ENCODE results near the gene SDC3.
"Not testable (repeated sequence)": the region's sequence is repeated elsewhere in the genome, so short reads cannot be mapped to it uniquely, and the experiment has no call there.

SDC3 gene, protein sequence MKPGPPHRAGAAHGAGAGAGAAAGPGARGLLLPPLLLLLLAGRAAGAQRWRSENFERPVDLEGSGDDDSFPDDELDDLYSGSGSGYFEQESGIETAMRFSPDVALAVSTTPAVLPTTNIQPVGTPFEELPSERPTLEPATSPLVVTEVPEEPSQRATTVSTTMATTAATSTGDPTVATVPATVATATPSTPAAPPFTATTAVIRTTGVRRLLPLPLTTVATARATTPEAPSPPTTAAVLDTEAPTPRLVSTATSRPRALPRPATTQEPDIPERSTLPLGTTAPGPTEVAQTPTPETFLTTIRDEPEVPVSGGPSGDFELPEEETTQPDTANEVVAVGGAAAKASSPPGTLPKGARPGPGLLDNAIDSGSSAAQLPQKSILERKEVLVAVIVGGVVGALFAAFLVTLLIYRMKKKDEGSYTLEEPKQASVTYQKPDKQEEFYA

DNA sequence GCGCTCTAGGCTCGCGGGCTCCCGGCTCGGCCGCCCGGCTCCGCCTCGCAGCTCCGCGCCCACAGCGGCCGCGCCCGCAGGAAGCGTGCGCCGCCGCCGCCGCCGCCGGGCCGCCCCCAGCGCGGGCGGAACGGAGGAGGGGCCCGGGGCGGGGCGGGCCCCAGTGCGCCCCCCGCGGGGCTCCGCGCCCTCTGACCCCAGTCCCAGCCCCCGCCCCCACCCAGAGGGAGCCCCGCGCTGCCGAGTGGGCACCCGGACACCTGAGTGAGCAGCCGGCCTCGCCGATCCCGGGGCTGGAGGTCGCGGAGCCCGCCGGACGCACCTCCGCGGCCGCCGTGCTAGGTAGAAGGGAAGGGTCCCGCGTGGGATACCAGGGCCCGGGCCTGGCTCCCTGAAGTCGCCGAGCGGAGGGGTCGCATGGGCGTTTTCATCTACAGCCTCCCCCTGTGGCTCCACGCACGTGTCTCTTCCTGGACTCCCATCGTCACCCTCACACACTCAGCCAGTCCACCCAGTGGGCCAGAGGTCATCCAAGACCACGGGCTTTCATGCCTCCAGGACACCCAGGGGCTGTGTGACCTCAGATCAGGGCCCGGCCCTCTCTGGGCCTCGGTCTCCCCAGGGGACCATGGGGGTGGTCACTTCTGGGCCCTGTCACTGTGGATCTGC lies at the start of gene SDC3:
Gene SDC3 (minus strand): TSS at position 63 of the 669 bp plus-strand sequence. CDS start 172 bp downstream, outside the sequence.
- peak in 1 of 2 experiments; percentile 86 for DNase-seq

DNA sequence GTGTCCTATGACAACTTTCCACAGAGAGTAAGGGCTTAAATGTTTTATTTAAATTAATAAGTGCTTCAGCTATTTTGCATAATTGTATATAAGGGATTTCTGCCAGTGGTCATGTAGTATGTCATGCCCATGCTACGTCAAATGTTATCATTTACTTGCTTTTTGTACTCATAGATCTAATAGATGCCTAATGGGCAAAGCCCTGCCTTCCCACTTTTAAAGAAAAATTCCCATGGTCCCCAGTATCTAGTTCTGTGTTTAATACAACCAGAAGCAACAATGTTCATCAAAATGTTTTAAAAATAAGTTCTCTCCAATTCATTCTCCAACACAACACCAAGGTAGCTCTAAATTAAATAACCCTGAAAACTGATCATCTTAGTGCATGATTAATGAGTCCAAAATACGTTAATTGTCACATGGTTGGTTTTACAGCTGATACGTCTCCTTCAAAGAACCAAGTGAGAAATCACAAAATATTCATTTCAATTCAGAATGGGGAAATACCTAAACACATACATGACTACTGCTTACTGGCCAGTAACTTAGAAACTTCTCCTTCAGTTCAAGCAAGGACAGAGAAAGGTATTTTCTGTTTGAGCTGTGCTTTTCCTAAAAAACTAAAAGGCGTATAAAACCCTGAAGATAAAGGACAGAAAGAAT lies 49.1 kb upstream of the SDC3 start:
- no peak for DNase-seq

DNA sequence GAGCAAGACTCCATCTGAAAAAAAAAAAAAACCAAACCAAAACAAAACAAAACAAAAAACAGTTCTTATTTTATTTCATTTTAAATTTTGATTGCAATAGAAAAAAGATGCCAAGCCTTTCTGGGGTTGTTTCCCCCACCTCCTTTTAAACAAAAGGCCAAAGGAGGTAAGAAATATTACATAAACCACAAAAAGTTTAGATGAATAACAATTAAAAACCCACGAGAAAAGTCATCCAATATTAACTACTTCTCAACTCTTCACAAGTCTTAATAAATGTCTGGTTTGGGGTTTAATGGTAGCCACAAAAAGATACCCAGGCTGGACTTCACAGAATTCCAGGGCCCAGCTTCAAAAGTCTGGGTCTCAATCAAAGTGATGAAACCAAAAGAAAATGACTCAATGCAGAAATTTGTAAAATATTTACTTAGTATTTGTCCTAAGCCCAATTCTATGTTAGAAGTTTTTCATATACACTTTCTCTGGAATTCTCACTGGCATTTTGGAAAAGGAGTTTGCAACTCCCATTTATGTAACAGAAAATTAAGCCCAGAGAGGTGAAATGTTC lies 47.0 kb upstream of the SDC3 start:
- no peak for DNase-seq

DNA sequence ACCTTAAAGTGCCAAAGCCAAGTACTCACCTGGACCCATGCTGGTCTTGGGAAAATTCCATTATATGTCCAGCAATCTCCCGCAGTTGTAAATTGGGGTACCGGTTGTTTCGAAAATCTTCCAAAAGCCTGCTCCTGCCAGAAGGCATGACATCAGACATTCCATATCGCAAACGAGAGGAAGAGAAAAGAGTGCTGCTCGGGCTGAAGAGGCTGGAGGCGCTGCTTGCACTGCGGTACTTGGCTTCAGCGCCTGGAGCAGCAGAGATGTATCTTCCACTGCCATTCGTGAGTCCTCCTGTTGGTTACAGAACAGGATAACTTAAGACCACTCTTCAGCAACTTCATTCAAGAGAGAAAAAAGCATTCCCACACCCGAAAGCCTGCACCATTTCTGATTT lies 45.1 kb upstream of the SDC3 start:
- no peak for DNase-seq

DNA sequence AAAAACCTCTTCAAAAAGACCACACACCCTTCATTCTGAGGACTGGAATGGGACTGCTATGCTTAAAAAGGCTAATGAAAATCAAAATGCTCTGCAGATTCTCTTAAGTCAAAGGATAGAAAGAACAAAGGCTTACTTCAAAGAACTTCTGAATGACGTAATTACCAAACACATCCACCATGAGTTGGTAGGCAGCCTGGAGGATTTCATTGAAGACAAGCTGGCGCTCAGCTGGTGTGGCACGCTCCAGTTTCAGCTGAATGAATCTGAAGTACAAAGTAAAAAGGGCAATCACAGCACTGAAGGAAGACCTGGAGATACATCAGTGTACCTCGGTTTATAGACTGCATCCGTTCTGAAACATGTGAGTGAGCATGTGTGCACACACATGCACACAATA lies 43.5 kb upstream of the SDC3 start:
- DNase-seq: no peak

DNA sequence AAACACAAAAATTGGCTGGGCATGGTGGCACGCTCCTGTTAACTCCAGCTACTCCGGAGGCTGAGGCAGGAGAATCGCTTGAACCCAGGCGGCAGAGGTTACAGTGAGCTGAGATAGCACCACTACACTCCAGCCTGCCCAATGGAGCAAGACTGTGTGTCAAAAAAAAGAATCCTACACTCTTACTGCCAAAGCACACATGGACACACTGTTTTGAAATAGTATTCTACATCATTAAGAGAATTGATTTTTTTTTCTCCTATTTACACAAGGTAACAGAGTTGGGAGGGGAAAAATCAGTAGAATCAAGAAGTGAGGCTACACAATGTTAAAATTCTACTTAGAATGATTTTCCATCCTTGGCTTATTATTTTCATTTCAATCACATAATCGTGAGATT lies 42.1 kb upstream of the SDC3 start:
- no peak for DNase-seq

DNA sequence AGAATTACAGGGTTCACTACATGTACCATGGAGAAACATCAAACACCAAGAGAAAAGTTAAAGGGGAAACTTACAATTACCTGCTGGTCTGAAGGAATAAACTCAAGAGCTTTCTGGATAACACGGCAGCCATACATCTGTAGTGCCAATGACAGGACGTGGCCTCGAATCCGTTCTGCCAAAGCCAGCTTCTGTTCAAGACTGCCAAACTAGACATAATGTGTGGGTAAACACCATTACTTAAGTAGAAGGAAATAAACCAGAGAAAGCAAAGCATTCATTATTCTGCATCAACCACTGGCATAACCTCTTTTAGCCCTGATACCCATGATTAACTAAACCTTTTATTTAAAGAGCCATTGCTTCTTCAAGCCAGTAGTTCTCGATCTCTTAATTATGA lies 41.5 kb upstream of the SDC3 start:
- DNase-seq: no peak

DNA sequence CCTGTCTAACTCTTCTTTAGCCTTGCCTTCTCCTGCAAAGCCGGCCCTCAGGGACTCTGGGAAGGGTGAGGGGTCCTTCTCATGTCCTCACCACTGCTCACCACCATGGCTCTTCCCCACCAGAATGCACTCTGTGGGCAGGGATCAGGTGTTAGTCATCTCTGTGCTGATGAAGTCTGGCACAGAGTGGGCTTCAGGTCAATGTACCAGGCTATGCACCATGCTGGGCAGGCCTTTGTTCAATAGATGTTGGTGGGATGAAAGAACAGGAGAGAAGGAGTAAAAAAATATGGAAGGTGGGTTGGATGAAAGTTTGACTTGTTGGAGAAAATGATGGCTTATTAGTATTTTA lies 40.9 kb upstream of the SDC3 start:
- not testable (repeated sequence) for DNase-seq

DNA sequence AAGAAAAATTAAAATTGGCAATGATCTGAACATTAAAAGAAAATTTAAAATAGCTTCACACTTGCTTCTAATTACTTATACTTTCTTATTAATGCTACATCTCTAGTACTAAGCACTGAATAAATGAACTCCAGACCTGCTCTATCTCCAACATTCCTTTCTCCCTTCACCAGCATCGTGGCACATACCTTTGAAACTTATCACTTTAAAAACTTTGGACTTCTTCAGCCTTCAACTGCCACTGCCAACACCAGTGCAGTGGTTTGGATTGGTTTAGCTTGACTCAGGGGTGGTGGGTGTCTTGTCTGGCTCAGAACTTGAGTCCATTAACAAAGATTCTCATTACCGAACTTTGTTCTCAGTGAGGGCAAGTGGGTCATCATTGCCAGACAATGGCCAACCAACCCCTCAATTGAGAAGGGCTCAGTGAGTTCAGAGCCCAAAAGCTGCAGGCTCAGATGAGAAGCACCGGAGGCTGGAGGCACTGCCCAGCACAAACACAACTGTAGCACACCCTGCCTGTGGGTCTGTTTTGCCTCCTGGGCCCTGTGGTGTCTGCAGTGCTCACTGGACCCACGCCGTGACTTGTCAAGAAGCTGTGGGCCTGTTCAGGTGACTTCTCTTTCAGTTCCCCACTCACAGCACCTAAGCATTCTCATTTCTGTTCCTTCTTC lies 40.4 kb upstream of the SDC3 start:
- DNase-seq: not testable (repeated sequence)

DNA sequence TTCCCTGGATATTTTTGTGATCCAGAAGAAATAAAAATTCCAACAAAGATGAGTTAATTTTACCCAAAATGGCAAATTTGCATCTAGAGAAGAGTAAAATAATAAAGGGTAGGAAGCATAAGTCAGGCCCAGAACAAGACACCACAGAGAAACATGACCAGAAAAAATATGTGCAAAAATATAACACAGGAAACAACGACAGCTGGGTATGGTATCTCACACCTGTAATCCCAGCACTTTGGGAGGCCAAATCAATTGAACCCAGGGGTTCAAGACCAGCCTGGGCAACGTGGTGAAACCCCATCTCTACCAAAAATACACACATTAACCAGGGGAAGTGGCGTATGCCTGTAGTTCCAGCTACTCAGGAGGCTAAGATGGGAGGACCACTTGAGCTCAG lies 39.7 kb upstream of the SDC3 start:
- no peak for DNase-seq

DNA sequence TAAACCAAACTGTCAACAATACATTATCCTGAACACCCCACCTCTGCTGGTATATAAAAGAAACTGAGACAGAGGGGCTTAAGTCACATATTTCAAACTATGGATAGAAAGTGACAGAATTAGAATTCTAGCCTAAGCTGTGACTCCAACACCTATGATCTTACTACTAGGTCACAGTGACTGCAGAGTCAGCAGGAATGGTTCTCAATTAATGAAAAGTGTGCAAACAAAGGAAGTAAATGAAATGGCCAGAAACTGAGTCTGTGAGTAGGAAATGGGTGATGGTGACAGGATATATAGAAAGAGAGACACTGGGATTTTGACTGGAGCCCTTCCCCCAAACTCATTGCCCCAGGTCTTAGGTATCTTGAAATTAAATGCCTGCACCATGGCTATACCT lies 38.7 kb upstream of the SDC3 start:
- no peak for DNase-seq

DNA sequence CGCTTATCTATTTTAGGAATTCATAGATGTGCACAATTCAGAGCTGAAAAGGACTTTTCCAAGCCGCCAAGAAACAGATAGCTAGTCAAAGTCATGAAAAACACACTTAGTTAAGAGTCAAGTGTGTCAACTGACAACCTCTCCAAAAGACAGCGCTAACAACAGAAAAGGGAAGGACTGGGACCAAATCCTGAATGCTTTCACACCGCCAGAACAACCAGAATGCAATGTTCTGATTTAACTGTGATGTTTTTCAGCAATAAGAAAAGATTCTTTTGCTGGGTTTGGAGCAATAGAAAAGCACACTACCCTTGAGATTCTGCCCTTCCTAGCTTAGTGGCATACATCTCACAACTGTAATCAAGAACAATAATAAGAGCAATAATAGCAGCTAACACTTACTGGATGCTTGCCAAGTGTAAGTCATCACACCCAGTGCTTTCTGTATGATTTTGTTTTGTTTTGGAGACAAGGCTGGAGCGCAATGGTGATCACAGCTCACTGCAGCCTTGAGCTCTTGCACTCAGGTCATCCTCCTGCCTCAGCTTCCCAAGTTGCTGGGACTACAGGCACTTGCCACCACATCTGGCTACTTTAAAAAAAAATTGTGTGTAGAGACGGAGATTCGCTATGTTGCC lies 33.9 kb upstream of the SDC3 start:
- no peak for DNase-seq

DNA sequence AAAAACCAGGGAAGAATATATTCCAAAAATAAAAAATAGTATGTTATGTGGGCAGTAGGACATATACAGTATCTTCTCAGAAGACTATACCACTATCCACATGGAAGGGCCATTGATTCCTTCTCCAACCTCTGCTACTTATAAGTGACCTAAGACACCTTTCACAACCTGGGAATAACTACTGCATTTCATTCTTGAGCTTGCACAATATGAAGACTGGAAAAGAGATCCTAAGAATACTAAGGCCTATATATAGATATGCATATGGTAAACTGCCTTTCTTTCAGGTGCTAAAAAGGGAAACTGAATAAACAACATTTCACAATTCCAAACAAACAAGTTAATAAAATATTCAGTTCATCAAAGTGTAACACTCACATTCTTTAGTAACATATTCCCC lies 32.0 kb upstream of the SDC3 start:
- DNase-seq: no peak

DNA sequence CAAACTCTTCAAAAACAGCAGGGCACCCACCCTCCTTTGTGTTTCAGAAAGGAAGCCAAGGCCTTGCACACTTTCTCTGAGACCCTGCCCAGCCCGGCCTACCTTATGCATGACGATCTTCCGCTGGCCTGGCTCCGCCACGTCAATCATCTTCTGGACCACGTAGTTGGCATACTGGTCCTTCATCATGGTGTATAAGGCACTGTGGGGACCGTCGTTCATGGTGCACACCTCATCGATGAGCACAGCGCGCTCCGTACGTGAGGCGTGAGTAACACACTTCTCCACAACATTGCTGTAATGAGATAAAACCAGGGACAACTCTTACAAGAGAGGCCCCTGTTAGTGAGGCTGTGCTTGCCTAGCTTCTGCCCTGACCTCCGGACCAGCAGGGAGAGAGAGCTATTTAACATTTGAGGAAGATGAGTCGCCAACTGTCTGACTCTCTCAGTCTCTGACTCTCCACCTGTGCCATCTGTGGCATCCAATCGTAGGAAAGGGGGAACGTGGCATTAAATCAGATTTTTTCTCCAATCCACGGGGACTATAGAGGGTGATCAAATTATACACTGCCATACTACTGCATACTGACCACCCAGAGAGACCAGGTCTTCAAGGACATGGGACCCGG lies 28.1 kb upstream of the SDC3 start:
- DNase-seq: no peak

DNA sequence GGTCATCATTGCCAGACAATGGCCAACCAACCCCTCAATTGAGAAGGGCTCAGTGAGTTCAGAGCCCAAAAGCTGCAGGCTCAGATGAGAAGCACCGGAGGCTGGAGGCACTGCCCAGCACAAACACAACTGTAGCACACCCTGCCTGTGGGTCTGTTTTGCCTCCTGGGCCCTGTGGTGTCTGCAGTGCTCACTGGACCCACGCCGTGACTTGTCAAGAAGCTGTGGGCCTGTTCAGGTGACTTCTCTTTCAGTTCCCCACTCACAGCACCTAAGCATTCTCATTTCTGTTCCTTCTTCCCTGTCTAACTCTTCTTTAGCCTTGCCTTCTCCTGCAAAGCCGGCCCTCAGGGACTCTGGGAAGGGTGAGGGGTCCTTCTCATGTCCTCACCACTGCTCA lies 27.2 kb upstream of the SDC3 start:
- DNase-seq: not testable (repeated sequence)

DNA sequence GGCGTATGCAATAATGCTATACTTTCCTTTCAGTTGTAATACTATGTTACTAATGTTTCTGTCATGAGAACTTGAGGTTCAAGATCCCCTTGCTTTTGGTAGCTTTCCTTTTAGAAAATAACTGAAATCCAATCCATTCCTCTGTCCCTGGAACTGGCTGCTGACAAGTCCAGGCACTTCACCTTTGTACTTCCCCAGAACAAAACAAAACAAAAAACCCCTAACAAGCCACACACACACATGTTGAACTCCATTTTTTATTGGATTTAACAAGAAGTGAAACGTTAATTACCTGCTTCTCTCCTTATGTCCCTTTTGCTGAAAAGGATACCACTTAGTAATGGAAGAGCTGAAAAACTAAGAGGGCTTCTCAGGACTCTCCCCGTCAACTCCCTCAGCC lies 26.1 kb upstream of the SDC3 start:
- DNase-seq: no peak

DNA sequence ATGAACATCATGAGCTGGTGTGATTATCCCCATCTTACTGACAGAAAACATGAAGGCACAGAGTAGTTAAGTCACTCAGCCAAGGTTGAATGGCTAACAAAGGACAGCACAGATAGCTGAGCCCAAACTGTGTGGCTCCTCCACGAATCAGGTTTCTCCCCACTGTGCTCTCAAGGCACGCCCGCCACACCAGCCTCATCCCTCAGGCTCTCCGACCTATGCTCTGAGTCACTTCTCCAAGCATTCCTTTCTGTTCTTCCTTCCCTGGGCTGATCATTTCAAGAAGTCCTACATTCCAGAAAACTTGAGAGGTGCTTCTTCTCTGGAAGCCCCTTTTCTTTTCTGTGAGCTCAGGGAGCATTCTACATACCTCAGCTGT lies 25.3 kb upstream of the SDC3 start:
- no peak for DNase-seq

DNA sequence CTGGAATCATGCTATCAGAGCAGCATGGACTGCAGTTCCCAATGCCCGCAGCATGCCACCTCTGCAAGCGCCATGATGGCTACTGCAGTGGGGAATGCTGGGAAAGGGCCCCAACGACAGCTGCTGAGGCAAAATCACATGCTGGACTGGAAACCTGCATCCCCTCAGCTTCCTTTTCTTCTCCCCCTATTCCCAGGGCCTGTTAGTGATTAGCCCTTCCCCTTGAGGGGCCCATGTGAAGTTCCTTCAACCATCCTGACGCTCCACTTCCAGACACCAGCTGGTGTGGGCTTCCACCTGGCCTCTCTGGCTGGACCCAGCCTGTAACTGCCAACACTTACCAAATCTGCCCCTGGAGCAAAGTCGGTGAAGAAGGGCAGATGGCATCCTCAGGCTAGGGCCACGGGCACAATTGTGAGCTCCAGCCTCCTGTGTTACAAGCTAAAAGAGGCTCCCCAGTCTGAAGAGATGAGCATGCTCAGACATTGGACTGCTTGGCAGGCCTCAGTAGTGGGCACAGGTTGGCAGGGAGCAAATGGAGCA lies 22.1 kb upstream of the SDC3 start:
- no peak for DNase-seq

DNA sequence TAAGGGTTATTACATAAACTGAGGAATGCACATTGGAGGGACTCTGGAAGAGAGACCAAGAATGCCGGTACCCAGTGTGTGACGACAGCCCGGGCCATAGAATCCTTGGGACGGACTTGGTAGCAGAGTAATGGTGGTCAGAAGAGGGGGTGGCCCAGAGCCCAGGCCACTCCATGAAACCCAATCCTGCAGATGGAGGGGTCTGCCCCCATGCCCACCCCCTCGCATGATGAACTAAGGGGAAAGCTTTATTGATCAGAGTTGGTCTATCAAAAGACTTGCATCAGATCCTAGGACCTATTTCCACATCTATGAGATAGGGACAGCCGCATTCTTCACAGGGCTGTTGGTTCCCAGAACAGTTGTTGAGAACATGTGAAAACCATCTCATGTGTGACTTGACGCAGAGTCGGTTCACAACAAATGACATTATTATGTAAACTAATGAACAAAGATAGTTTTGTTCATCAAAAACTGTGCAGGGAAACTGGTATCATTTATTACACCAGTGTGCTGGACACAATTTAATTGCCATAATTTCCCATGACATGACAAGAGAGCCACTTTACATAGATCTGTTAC lies 21.5 kb upstream of the SDC3 start:
- peak; percentile 24 to 50 for DNase-seq

DNA sequence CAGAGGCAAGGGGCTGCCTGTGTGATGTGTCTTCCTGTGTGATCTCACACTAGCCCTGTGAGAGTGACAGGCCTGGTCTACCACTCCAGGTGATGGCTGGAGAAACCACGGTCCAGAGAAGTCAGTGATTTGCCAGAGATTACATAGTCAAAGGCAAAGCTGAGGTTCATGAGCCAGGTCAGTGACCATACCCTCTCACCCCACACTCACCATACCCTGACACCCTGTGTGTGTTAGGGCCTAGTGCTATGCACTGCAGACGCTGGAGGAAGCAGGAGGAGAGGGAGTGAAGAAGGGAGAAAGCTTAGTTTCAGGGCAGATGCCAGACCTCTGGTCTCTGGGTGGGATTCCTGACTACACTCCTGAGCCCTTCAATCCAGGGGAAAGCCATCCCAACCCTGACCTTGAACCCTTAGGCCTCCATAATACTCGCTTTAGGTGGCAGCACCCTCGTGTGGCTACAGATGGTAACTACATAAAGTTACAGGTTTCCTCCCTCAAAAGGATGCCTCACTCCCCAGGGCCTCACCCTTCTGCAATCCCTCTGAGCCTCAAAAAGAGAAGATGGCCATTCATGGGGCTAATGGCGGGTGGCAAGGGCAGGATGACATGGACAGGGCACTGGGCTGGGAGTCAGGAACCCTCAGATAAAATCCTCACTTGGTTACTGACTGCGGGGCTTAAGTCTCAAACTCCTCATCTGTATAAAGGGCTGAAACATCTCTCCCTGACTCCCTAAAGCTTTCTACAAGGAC lies 20.8 kb upstream of the SDC3 start:
- DNase-seq: peak; percentile 59 to 85

DNA sequence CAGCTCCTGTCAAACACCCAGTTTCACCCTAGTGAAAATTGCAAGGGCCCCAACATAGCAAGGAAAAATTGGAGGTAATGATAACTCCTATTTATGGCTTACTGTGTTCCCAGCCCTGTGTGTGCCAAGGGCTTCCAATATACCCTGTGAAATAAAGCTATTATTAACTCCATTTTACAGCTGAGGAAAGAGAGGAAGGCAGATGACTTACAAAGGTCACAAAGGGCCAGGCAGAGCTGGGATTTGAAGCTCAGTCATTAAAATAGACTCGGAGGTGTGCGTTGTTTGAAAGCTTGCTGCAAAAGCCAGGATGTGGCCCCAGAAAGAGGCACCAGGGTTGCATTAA lies 20.2 kb upstream of the SDC3 start:
- no peak for DNase-seq
